AG10803 (cell line): ENCODE measurements around the gene PAQR9.

Source experiments
- DNase-seq: peaks from one replicate; pipeline ENCODE4 v3.0.0; 2010; ENCODE audit warnings: low read depth
- H3K4me3 ChIP-seq: 2 replicates; pipeline ENCODE4 v1.5.1; 2011; ENCODE audit warnings: mild to moderate bottlenecking, low read length, control low read depth
- TF ChIP-seq, protein P1 (sequence below): conservative IDR thresholded peaks from 2 replicates; pipeline ENCODE4 v1.5.1; 2011; ENCODE audit warnings: mild to moderate bottlenecking, low read length, control low read depth, inconsistent platforms

PAQR9 gene, protein sequence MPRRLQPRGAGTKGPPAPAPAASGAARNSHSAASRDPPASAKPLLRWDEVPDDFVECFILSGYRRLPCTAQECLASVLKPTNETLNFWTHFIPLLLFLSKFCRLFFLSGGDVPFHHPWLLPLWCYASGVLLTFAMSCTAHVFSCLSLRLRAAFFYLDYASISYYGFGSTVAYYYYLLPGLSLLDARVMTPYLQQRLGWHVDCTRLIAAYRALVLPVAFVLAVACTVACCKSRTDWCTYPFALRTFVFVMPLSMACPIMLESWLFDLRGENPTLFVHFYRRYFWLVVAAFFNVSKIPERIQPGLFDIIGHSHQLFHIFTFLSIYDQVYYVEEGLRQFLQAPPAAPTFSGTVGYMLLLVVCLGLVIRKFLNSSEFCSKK

DNA sequence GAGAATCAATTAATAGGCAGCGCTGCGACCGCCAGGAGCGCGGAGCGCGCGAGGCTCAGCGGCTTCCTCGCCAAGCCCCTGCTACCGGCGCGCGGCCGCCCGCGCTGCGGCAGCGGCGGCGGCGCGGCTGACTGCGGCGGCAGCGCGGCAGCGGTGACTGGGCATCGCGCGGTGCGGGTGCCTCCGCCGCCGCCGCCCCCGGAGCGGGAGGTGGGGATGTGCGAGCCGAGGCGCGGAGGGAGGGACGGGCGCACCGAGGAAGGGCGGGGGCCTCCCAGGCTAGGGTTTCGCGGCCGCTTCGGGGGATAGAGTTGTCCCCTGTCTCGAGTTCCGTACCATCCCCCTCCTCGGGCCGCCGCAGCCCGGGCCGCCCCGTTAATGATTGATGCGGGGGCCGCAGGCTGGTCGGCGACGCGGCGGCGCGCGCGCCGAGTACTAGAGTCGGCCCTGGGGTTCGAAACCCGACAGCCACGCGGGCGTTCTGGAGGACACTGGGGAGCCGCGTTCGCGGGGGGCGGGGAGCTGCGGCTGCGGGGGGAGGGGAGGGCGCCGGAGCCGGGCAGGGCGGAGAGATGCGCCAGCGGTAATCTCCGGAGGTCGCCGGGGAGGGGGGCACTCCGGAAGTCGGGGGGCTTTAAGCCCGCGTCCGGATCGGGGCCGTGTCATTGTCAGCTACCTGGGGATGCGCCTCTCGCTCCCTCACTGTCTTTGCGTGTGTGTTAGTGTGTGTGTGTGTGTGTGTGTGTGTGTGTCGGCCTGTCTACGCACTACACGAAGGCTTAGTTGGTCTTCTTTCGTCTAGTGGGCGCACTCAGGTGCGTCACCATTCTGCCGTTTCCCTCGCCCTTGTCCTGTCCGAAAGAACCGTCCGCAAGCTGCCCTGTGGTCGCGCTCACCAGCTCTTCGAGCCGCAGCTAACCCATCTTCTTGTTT is at the start of gene PAQR9:
TSS of gene PAQR9 (minus strand) at position 159 of the 933 bp plus-strand sequence. CDS start 338 bp downstream, outside the sequence.
- no peak for DNase-seq
- H3K4me3 ChIP-seq, result peak within 1 kb of the TSS; percentile 56

DNA sequence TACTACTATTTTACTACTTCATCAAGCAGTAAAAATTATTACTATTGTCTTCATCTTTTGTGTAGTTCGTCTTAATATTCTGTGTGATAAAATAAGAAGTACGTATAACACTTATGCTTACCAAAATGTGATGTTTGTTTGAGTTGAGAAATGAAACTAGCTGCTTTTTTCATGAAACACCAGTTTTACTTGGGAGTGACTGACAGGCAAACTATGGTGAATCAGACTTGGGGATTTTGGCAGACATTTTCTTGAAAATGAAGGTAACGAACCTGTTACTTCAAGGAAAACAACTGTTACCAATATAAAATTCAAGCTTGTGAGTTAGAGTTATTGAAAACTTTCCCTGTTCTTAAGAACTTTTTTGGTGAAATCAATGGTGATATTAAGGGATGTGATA is 48.2 kb upstream of the PAQR9 start:
- TF ChIP-seq, protein P1, sequence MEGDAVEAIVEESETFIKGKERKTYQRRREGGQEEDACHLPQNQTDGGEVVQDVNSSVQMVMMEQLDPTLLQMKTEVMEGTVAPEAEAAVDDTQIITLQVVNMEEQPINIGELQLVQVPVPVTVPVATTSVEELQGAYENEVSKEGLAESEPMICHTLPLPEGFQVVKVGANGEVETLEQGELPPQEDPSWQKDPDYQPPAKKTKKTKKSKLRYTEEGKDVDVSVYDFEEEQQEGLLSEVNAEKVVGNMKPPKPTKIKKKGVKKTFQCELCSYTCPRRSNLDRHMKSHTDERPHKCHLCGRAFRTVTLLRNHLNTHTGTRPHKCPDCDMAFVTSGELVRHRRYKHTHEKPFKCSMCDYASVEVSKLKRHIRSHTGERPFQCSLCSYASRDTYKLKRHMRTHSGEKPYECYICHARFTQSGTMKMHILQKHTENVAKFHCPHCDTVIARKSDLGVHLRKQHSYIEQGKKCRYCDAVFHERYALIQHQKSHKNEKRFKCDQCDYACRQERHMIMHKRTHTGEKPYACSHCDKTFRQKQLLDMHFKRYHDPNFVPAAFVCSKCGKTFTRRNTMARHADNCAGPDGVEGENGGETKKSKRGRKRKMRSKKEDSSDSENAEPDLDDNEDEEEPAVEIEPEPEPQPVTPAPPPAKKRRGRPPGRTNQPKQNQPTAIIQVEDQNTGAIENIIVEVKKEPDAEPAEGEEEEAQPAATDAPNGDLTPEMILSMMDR, result no peak
- no peak overlapping the region for H3K4me3 ChIP-seq
- DNase-seq, result no peak

More for the DNA sequence above, at the start of gene PAQR9:
- TF ChIP-seq, protein P1, result no peak

DNA sequence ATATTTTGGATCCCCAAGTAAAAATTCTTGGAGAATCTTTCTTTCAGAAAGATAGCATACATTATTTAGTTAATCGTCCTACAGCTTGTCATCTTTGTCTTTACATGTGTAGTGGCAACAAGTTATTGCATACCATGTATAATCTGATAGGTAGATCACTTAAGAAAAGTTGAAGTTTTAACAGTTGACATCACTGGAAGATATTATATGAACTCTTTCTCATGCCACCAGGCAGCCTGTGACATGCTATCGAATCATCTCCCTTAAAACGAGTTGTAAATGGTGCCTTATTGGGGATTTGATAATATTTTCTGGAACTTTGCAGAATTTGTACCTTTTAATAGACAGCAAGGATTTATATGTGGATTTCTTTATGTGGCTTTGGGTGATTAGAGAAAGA is 46.5 kb upstream of the PAQR9 start:
- no peak for DNase-seq
- TF ChIP-seq, protein P1, result no peak
- H3K4me3 ChIP-seq, result no peak overlapping the region

DNA sequence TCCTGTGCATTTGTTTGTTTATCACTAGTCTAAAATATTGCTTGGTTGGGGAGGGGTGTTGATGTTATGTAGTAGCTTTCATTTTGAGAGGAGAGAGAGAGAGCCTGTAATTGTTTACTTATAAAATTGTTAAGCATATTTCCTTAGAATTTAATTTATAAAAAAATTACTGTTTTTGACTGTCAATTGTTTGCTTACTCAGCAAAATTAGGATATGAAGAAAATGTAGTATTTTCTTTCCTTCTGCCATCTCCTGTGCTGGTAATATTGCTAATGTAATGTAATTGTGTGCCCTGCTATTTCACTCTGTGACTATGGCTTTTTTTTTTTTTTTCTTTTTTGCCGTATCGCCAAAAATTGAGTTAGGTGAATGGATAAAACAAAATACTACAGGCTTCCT is 41.3 kb upstream of the PAQR9 start:
- TF ChIP-seq, protein P1, result no peak
- H3K4me3 ChIP-seq, result no peak overlapping the region
- no peak for DNase-seq

DNA sequence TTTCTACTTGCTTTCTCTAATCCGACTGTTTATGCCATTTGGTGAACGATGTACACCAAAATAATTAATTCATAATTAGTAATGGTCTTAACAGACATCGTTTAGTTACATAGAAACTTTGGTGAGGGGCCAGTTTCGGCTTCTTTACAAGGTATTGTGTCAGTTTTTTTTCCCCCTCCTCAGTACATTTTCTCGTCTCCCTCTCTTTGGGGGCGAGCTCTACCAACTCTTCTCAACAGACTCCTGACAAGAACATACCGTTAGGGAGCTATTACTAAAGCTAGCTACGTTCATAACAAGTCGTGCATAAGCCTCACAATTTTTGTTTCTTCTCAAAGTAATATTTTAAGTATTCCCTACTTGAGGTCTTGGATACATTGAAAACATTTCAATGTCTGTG is 39.3 kb upstream of the PAQR9 start:
- H3K4me3 ChIP-seq, result peak overlapping the region; percentile 94
- DNase-seq, result no peak
- TF ChIP-seq, protein P1, result no peak

DNA sequence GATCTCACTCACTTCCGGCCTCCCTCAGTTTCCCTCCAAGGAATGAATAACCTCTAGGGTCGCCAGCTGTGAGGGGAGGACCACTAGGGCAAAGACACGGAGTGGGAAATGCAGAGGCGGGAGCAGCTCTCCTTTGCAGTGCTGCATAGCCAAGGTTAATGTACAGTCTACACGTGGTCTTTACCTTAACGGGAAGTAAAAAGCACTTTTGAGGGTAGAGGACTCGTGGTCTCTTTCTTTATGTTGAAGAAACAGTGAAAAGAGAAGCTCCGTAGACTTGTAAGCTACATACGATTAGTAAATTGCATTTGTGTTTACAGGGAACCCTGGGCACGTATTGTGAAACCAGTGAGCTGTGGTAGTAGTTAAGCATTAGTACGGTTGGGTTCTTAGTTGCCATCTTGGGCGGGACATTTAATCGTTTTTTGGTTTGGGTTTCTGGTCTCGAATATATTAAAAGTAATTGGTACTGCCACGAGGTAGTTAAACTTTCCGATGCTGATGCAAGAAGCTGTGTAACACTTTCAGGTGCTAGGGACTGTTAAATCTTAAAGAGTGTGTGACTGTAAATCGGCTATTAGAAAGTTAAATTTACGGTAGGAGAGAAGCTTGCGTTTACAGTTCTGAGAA is 38.7 kb upstream of the PAQR9 start:
- TF ChIP-seq, protein P1, result no peak
- peak overlapping the region; percentile 94 for H3K4me3 ChIP-seq
- peak; percentile 26 for DNase-seq
